Measurements from ENCODE around the gene CTXND1.

The CTXND1 gene

GRCh38 chr15:80179025-80179759 is 72.8 kb downstream of the CTXND1 start:
- DNase-seq, result no peak

DNA sequence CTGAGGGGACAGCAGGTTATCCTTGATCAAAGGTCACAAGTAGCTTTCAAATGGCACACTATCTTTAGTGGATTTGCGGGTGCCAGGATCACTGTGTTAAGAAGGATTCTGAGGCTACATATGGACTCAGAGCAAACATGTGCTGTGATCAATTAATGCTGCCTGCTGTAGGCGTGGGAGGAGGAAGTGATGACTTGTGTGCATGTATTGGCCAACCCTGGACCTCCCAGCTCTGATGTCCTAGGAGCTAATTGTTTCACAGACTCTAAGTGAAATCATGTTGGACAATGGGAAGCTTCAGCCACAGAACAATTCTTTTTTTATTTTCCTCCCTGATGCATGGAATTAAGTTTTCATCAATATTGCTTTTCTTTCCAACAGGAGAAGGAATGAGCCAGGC is 74.9 kb downstream of the CTXND1 start:
- DNase-seq, result no peak

GRCh38 chr15:80176443-80176842 is 75.6 kb downstream of the CTXND1 start:
- DNase-seq, result no peak

DNA sequence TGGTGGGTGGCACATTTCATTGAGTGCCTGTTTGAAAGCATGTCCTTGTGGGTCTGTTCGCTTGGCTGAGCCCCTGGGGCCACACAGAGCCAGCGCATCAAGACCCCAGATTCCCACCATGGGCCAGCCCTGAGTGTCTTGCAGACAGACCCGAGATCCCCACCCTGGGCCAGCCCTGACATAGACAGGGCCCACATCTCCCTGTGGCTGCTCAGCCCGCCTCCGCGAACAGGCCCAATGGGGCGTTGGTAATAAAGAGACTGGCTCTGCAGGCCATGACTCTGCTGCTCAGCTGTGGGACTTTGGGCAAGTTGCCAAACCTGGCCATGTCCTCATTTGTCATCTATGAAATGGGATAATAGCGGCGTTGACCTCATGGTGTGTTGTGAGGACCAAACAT is 76.6 kb downstream of the CTXND1 start:
- no peak for DNase-seq

DNA sequence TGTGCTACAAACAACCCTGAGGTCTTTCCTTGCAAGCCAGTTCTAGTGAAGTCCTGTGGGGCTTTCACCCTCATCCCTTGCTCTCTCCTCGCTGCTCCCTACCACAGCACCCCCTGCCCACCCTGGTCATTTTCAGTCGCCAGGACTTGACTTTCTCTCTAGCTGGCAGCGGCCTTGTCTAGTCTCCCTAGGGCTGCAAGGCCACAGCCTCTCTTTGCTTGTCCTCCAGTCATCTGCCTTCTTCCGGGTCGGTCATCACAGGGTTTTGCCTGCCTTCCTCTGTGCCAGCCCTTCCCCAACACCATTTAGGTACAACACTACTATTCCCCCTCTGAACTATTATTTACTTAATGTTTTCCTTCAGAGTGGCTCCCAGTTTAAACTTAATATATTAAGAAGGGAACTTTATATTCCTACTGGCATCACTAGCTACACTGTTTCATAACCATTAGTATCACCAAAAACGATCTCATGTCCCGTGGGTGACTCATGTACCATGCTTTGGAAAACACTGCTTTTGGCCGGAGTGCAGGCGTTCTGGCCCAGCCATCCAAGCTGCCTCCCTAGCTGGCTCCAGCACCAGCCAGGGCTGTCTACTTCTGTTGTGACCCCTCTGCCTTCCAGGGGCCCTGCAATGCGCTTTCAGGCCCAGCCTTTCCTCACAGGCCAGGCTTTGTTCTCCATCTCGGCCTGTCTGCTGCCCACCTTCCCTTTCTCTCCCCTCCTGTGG is 77.8 kb downstream of the CTXND1 start:
- no peak for DNase-seq

- peak; percentile 48 for DNase-seq
These were observed 78.8 kb downstream of the CTXND1 start for GRCh38 chr15:80173022-80173759.

DNA sequence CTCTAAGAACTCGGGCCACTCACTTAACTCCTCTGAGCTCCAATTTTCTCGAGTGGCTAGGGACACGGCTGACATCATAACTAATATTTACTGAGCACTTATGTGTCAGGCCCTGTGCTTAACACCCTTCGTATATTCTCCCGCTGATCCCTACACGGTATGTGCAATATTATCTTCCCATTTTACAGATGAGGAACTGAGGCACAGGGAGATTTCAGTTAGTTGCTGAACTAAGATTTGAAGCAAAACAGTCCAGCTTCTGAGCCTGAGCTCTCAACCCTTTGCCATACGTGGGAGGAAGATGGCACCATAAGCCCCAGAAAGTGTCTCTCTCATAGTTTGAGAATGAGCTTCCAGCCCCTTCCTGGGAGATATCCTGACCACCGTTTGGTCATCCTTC is 79.6 kb downstream of the CTXND1 start:
- no peak for DNase-seq

GRCh38 chr15:80171787-80172186 is 80.2 kb downstream of the CTXND1 start:
- no peak for DNase-seq

DNA sequence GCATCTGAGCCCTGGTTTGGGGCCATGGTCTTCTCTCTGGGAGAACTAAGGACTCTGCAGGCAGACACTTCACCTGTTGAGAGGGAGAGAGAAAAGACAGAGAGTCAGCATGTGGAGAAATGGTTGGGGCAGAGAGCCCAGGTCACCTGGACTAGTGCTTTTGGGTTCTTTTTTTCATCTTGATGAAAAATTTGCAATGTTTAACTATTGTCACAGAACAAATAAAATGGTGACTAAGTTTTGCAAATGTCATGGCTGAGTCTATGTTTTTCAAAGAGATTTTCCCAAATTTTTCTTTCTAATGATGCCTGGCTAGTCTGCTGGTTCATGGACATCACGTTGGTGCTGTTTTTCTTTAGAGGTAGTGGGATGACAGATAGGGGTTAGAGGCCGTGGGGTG is 81.4 kb downstream of the CTXND1 start:
- DNase-seq, result no peak

GRCh38 chr15:80169768-80170357 is 82.2 kb downstream of the CTXND1 start:
- DNase-seq, result no peak

DNA sequence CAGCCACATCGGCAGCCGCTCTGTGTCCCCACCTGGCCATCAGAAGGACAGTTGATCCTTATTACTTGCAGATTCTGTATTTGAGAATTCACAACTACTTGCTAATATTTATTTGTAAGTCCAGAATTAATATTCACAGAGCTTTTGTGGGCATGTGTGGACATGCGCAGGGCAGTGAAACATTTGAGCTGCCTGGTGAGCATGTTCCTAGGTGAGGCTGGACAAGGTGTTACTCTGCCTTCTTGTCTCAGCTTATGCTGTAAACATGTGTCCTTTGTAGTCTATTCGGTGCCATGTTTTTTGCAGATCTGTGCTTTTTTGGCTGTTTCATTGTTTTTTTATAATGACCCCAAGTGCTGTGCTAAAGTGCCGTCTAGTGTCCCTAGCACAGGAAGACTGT is 83.6 kb downstream of the CTXND1 start:
- no peak for DNase-seq

GRCh38 chr15:80167936-80168335 is 84.1 kb downstream of the CTXND1 start:
- no peak for DNase-seq

DNA sequence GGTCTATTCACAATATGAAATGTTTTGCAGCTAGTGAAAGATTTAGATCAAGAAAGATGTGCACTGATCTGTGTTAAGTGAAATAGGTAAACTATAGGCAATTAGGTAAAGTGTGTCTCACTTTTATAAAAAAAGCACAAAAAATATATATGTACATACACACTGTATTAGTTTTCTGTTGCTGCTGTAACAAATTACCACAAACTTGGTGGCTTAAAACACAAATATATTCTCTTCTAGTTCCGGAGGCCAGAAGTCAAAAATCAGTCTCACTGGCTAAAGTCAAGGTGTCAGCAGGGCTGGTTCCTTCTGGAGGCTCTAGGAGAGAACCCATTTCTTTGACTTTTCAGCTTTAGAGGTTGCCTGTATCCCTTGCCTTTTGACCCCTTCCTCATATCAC is 88.1 kb downstream of the CTXND1 start:
- no peak for DNase-seq

- no peak for DNase-seq
These were observed 88.8 kb downstream of the CTXND1 start for GRCh38 chr15:80163217-80163616.

- no peak for DNase-seq
These were observed 89.9 kb downstream of the CTXND1 start for GRCh38 chr15:80162059-80162554.

DNA sequence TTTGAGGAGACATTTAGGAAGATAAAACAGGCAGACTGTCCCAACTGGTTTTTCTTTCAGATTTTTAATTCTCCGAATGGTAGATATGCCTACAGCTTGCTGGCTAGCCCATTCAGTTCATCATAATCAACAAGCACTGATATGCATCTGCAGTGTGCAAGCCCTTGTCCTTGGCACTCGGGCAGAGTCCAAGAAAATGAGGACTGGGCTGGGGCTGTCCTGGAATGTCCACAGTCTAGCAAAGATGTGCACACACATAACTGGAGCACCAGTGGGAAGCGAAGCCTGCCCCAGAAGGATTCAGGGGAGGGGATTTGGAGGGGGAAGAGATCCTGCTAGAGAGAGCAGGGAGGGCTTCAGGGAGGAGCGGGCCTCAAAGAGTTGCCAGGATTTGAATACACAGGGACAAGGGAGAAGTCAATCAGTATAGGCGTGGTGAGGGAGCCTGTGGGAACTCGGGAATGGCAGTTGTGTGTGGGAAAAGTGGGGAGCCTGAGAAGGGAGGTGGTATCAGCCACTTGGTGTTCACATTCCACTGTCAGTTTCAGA is 90.5 kb downstream of the CTXND1 start:
- DNase-seq, result no peak

GRCh38 chr15:80160570-80161156 is 91.3 kb downstream of the CTXND1 start:
- DNase-seq, result peak; percentile 57

- no peak for DNase-seq
These were observed 92.0 kb downstream of the CTXND1 start for GRCh38 chr15:80159811-80160569.

DNA sequence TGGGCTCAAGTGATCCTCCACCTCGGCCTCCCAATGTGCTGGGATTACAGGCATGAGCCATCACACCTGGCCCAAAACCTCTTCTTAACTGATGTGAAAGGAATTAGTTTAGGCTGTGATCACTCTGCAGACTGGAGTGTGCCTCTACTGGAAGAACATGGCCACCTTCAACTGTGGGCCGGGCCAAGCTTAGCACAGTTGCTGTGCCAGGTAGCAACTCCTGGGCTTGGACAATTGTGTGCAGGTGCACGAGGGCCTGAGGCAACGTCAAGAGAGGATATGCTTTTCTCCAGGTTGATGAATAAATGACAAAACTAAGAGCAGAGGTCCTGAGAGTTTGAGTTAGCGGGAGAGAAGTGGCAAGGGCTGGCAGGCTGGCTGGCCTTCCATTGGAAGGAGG is 92.7 kb downstream of the CTXND1 start:
- no peak for DNase-seq

GRCh38 chr15:80157215-80157614 is 94.8 kb downstream of the CTXND1 start:
- no peak for DNase-seq

- no peak for DNase-seq
These were observed 95.8 kb downstream of the CTXND1 start for GRCh38 chr15:80156176-80156720.
